SU-DHL-6 (cell line): Measurements from ENCODE around the gene ADM2.

Experiments
- H2AFZ ChIP-seq: fragments of 200-600 bp; sonication (generic); 2 replicates; pipeline ENCODE4 v1.6.1; 2014; ENCODE audit warnings: low read depth, mild to moderate bottlenecking, moderate library complexity, mixed read lengths, antibody characterized with exemption, low read length; ENCODE audit not compliant: severe bottlenecking
- H3F3A ChIP-seq: fragments of 200-600 bp; shearing (Covaris generic); 2 replicates; pipeline ENCODE4 v1.6.0; 2016; ENCODE audit warnings: antibody characterized with exemption, mild to moderate bottlenecking; ENCODE audit not compliant: insufficient read depth
- H3K27ac ChIP-seq: fragments of 200-600 bp; sonication (generic); 2 replicates; pipeline ENCODE4 v1.5.1; 2016; ENCODE audit warnings: low read depth, mild to moderate bottlenecking, low read length, moderate library complexity, mixed read lengths
- H3K27me3 ChIP-seq: fragments of 200-600 bp; sonication (generic), shearing (Covaris generic); 2 replicates; pipeline ENCODE4 v1.6.0; 2014; ENCODE audit warnings: mild to moderate bottlenecking, low read length
- H3K36me3 ChIP-seq: fragments of 200-600 bp; sonication (generic); 2 replicates; pipeline ENCODE4 v1.6.1; 2014; ENCODE audit warnings: mild to moderate bottlenecking, low read length, mixed read lengths
- H3K4me2 ChIP-seq: fragments of 300-600, 200-600 bp; shearing (Covaris generic), sonication (generic); 2 replicates; pipeline ENCODE4 v1.6.0; 2014; ENCODE audit warnings: low read length, low read depth, mild to moderate bottlenecking; ENCODE audit not compliant: poor library complexity, severe bottlenecking
- H3K4me3 ChIP-seq: fragments of 200-600 bp; sonication (generic); 2 replicates; pipeline ENCODE4 v1.5.1; 2014; ENCODE audit warnings: antibody characterized with exemption, low read length, mild to moderate bottlenecking, mixed read lengths; ENCODE audit not compliant: insufficient read depth, poor library complexity, severe bottlenecking
- H3K79me2 ChIP-seq: fragments of 200-600 bp; sonication (generic); 2 replicates; pipeline ENCODE4 v1.6.1; 2014; ENCODE audit warnings: mild to moderate bottlenecking, low read length, moderate library complexity; ENCODE audit not compliant: insufficient read depth
- H3K9ac ChIP-seq: fragments of 200-600 bp; sonication (generic); 2 replicates; pipeline ENCODE4 v1.7.0; 2014; ENCODE audit warnings: mild to moderate bottlenecking, low read length
- H3K9me2 ChIP-seq: fragments of 200-600 bp; sonication (generic); replicated peaks from 2 replicates; pipeline ENCODE4 v1.6.1; 2014; ENCODE audit warnings: low read length; ENCODE audit not compliant: insufficient read depth
- H3K9me3 ChIP-seq: fragments of 200-600 bp; sonication (generic); 2 replicates; pipeline ENCODE4 v1.6.1; 2014; ENCODE audit warnings: low read length, mixed read lengths; ENCODE audit not compliant: insufficient read depth
- H4K20me1 ChIP-seq: fragments of 200-600 bp; sonication (generic); 2 replicates; pipeline ENCODE4 v1.6.1; 2014; ENCODE audit warnings: low read depth, mild to moderate bottlenecking, antibody characterized with exemption, low read length, moderate library complexity, mixed read lengths
- EZH2phosphoT487 ChIP-seq: fragments of 200-600 bp; sonication (generic), shearing (Covaris generic); conservative IDR thresholded peaks from 2 replicates; pipeline ENCODE4 v1.6.1; 2018; ENCODE audit warnings: mild to moderate bottlenecking, antibody characterized with exemption, low read length, moderate library complexity, mixed read lengths
- TF ChIP-seq, protein P1 (sequence below): fragments of 200-600 bp; sonication (generic); IDR thresholded peaks from one replicate; pipeline ENCODE4 v1.5.1; 2017; ENCODE audit warnings: antibody characterized with exemption, mild to moderate bottlenecking, low read length, moderate library complexity; ENCODE audit not compliant: insufficient read depth, poor library complexity, severe bottlenecking

ADM2 gene

DNA sequence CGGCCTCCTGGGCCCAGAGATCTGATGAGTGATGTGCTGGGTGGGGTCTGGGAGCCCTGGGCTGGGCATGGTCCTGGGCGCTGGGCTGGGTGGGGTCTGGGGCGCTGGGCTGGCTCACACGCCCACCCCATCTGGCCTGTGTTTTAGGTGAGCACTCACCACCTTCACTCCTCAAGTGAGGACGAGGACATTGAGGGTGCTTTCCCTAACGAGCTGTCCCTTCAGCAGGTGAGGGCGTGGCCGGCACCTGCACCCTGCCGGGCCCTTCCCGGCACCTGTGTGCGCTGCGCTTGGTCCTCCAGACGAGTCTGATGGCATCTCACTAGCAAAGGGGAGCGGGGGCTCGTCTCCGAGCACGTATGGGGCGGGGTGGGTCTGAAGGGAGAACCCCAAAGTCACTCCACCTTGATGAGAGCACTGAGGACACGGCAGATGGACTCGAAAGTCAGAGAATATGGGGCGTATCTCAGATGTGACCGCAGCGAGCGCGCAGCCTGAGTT, 44.5 kb upstream of the ADM2 start:
- H3K9ac ChIP-seq, result no peak overlapping the region
- H2AFZ ChIP-seq, result no peak overlapping the region
- no peaks in the 10 kb centered on the region for H3F3A ChIP-seq
- H3K9me2 ChIP-seq, result no peaks in the 10 kb centered on the region
- H3K4me3 ChIP-seq, result no peak overlapping the region
- no peaks in the 10 kb centered on the region for H3K27me3 ChIP-seq
- H3K79me2 ChIP-seq, result no peaks in the 10 kb centered on the region
- no peaks in the 10 kb centered on the region for H4K20me1 ChIP-seq
- H3K36me3 ChIP-seq, result no peaks in the 10 kb centered on the region
- no peak overlapping the region for H3K27ac ChIP-seq
- H3K9me3 ChIP-seq, result no peaks in the 10 kb centered on the region
- H3K4me2 ChIP-seq, result no peak overlapping the region
- TF ChIP-seq, protein P1, sequence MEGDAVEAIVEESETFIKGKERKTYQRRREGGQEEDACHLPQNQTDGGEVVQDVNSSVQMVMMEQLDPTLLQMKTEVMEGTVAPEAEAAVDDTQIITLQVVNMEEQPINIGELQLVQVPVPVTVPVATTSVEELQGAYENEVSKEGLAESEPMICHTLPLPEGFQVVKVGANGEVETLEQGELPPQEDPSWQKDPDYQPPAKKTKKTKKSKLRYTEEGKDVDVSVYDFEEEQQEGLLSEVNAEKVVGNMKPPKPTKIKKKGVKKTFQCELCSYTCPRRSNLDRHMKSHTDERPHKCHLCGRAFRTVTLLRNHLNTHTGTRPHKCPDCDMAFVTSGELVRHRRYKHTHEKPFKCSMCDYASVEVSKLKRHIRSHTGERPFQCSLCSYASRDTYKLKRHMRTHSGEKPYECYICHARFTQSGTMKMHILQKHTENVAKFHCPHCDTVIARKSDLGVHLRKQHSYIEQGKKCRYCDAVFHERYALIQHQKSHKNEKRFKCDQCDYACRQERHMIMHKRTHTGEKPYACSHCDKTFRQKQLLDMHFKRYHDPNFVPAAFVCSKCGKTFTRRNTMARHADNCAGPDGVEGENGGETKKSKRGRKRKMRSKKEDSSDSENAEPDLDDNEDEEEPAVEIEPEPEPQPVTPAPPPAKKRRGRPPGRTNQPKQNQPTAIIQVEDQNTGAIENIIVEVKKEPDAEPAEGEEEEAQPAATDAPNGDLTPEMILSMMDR, result no peak

GRCh38 chr22:50437511-50438304, 43.6 kb upstream of the ADM2 start:
- Histone ChIP-seq H3F3A (no peaks in the 10 kb centered on the region), H3K36me3 (no peaks in the 10 kb centered on the region), H3K4me2 (no peak overlapping the region), H3K79me2 (no peaks in the 10 kb centered on the region), H3K9me3 (no peaks in the 10 kb centered on the region), H3K9me2 (no peaks in the 10 kb centered on the region), H2AFZ (no peak overlapping the region), H4K20me1 (no peaks in the 10 kb centered on the region), H3K27ac (no peak overlapping the region), H3K9ac (no peak overlapping the region), H3K27me3 (no peaks in the 10 kb centered on the region), H3K4me3 (no peak overlapping the region)
- TF ChIP-seq EZH2phosphoT487, result no peak
- TF ChIP-seq, protein P1, result no peak

- H3K79me2 ChIP-seq, result no peaks in the 10 kb centered on the region
- H4K20me1 ChIP-seq, result no peaks in the 10 kb centered on the region
- H3K27me3 ChIP-seq, result no peaks in the 10 kb centered on the region
- TF ChIP-seq, protein P1, result no peak
- no peak for TF ChIP-seq EZH2phosphoT487
- H3K4me3 ChIP-seq, result no peak overlapping the region
- H3K9me2 ChIP-seq, result no peaks in the 10 kb centered on the region
- H3K4me2 ChIP-seq, result no peak overlapping the region
- no peak overlapping the region for H2AFZ ChIP-seq
- peaks cover 8% of the 10 kb centered on the region; the same call in 1 of the 2 replicates for H3F3A ChIP-seq
- H3K27ac ChIP-seq, result no peak overlapping the region
- no peaks in the 10 kb centered on the region for H3K9me3 ChIP-seq
- H3K36me3 ChIP-seq, result no peaks in the 10 kb centered on the region
- no peak overlapping the region for H3K9ac ChIP-seq
Observed at GRCh38 chr22:50438305-50439275, 42.8 kb upstream of the ADM2 start.
